Esophagus squamous epithelium (tissue), 4 donors: Measurements from ENCODE around the gene DCAF8L1.
"Not testable (repeated sequence)": the region's sequence is repeated elsewhere in the genome, so short reads cannot be mapped to it uniquely, and the experiment has no call there.

Experiments
- CTCF ChIP-seq, 6 experiments: fragments of 450-650 bp in 4 of 6; fragments of 200-600 bp in 2 of 6; sonication (generic) in 2 of 6; IDR thresholded peaks; one replicate each; pipeline ENCODE4 v1.5.1; 2016 to 2019; ENCODE audit warnings: antibody characterized with exemption in 6 of 6, mild to moderate bottlenecking in 4 of 6, moderate library complexity in 4 of 6
- POLR2A ChIP-seq, 4 donors: fragments of 450-650 bp; IDR thresholded peaks; one replicate each; pipeline ENCODE4 v1.6.1; 2017; ENCODE audit warnings: antibody characterized with exemption in 4 of 4, mild to moderate bottlenecking in 4 of 4, moderate library complexity in 3 of 4

- TF ChIP-seq CTCF, POLR2A (IDR thresholded peaks at IDR 0.05): not testable (repeated sequence)
Observed at GRCh38 chrX:27960410-27960809, 20.8 kb downstream of the DCAF8L1 start.
